ENCODE measurements around the gene ROCK2.
"Not testable (repeated sequence)": the region's sequence is repeated elsewhere in the genome, so short reads cannot be mapped to it uniquely, and the experiment has no call there.

DNA sequence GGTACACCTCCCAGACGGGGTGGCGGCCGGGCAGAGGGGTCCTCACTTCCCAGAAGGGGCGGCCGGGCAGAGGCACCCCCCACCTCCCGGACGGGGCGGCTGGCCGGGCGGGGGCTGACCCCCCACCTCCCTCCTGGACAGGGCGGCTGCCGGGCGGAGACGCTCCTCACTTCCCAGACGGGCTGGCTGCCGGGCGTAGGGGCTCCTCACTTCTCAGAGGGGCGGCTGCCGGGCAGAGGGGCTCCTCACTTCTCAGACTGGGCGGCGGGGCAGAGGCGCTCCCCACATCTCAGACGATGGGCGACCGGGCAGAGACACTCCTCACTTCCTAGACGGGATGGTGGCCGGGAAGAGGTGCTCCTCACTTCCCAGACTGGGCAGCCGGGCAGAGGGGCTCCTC, 179.4 kb downstream of the ROCK2 start:
- TF ChIP-seq, protein P1, sequence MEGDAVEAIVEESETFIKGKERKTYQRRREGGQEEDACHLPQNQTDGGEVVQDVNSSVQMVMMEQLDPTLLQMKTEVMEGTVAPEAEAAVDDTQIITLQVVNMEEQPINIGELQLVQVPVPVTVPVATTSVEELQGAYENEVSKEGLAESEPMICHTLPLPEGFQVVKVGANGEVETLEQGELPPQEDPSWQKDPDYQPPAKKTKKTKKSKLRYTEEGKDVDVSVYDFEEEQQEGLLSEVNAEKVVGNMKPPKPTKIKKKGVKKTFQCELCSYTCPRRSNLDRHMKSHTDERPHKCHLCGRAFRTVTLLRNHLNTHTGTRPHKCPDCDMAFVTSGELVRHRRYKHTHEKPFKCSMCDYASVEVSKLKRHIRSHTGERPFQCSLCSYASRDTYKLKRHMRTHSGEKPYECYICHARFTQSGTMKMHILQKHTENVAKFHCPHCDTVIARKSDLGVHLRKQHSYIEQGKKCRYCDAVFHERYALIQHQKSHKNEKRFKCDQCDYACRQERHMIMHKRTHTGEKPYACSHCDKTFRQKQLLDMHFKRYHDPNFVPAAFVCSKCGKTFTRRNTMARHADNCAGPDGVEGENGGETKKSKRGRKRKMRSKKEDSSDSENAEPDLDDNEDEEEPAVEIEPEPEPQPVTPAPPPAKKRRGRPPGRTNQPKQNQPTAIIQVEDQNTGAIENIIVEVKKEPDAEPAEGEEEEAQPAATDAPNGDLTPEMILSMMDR (IDR thresholded peaks at IDR 0.05; ENCODE audit: poor library complexity): not testable (repeated sequence)
- TF ChIP-seq EZH2phosphoT487 (IDR thresholded peaks at IDR 0.05; ENCODE audit: low read depth, severe bottlenecking, unreplicated experiment): not testable (repeated sequence)
